HT1080 (cell line): ENCODE results near the gene EIF2AK2. TPM values are rescaled to one million over a fixed set of nuclear protein-coding genes. Genes with fewer than 3 reads are reported as not detected.
"Not testable (repeated sequence)": the region's sequence is repeated elsewhere in the genome, so short reads cannot be mapped to it uniquely, and the experiment has no call there.

Experiments used
- DNase-seq: peaks from one replicate; pipeline ENCODE4 v3.0.0-alpha.2; 2015; ENCODE audit warnings: low read depth
- polyA plus RNA-seq, 2 experiments: library from polyadenylated mRNA; depleted of rRNA; stranded (reverse); fragments of >200 nt; gene quantifications; 2 replicates each; pipeline ENCODE4 v1.2.3, GENCODE V29; 2015
- total RNA-seq: library from RNA; depleted of rRNA; stranded (reverse); fragments of >200 nt; shearing (Covaris generic); gene quantifications from 2 replicates; pipeline ENCODE4 v1.2.3, GENCODE V29; 2014; rRNA removed

Gene EIF2AK2
- 24.5 TPM in 2 replicates for total RNA-seq
- polyA plus RNA-seq (2015; cell fraction: cytosol; rRNA removed): 22.1 and 25.0 TPM in 2 replicates
- 19.1 and 19.2 TPM in 2 replicates for polyA plus RNA-seq (2015; cell fraction: nucleus; rRNA removed)

- peak; percentile 85 for DNase-seq
Measured at GRCh38 chr2:37156857-37157714, at the start of gene EIF2AK2. TSS of gene EIF2AK2 (minus strand) at chr2:37156980. CDS start at chr2:37147806, 9,174 bp downstream.

GRCh38 chr2:37205689-37206341 is 49.0 kb upstream of the EIF2AK2 start:
- DNase-seq: no peak

GRCh38 chr2:37205071-37205661 is 48.4 kb upstream of the EIF2AK2 start:
- not testable (repeated sequence) for DNase-seq

GRCh38 chr2:37203708-37204107 is 46.9 kb upstream of the EIF2AK2 start:
- no peak for DNase-seq

- peak; percentile 43 for DNase-seq
Measured at GRCh38 chr2:37201766-37202165, 45.0 kb upstream of the EIF2AK2 start.

- no peak for DNase-seq
Measured at GRCh38 chr2:37201208-37201607, 44.4 kb upstream of the EIF2AK2 start.

- no peak for DNase-seq
Measured at GRCh38 chr2:37198681-37199065, 41.9 kb upstream of the EIF2AK2 start.

- peak; percentile 70 for DNase-seq
Measured at GRCh38 chr2:37196320-37197195, 39.8 kb upstream of the EIF2AK2 start, which contains the start of gene CEBPZOS. TSS of gene CEBPZOS (plus strand) at chr2:37196496. CDS start at chr2:37199705, 3,209 bp downstream.

- not testable (repeated sequence) for DNase-seq
Measured at GRCh38 chr2:37195862-37196319, 39.1 kb upstream of the EIF2AK2 start.

GRCh38 chr2:37192551-37192950 is 35.8 kb upstream of the EIF2AK2 start:
- DNase-seq: no peak

- no peak for DNase-seq
Measured at GRCh38 chr2:37191747-37192146, 35.0 kb upstream of the EIF2AK2 start.

- DNase-seq: no peak
Measured at GRCh38 chr2:37191253-37191652, 34.5 kb upstream of the EIF2AK2 start.

- no peak for DNase-seq
Measured at GRCh38 chr2:37190290-37190689, 33.5 kb upstream of the EIF2AK2 start.

- peak; percentile 93 for DNase-seq
Measured at GRCh38 chr2:37189452-37190153, 32.8 kb upstream of the EIF2AK2 start.

GRCh38 chr2:37188570-37188969 is 31.8 kb upstream of the EIF2AK2 start, which contains the start of gene SULT6B1:
TSS of gene SULT6B1 (minus strand) at chr2:37188670. CDS start at chr2:37188640, 30 bp downstream.
- no peak for DNase-seq

GRCh38 chr2:37181726-37182684 is 25.2 kb upstream of the EIF2AK2 start:
- DNase-seq: no peak

- DNase-seq: no peak
Measured at GRCh38 chr2:37180640-37181039, 23.9 kb upstream of the EIF2AK2 start.

GRCh38 chr2:37180006-37180639 is 23.3 kb upstream of the EIF2AK2 start:
- no peak for DNase-seq
